HG03521 (cell line): ENCODE data around the gene ZNF319.

Source experiments
- ATAC-seq: cut with Tn5 transposase; IDR thresholded peaks from one replicate; pipeline ENCODE4 v1.9.1; 2021; ENCODE audit warnings: mild to moderate bottlenecking, moderate library complexity; ENCODE audit not compliant: unreplicated experiment

Gene ZNF319

GRCh38 chr16:58037365-58038057, 37.0 kb upstream of the ZNF319 start:
- no peak for ATAC-seq

- no peak for ATAC-seq
Observed at GRCh38 chr16:58036943-58037342, 36.5 kb upstream of the ZNF319 start.

- ATAC-seq, result no peak
Observed at GRCh38 chr16:58035356-58036170, 35.1 kb upstream of the ZNF319 start.

DNA sequence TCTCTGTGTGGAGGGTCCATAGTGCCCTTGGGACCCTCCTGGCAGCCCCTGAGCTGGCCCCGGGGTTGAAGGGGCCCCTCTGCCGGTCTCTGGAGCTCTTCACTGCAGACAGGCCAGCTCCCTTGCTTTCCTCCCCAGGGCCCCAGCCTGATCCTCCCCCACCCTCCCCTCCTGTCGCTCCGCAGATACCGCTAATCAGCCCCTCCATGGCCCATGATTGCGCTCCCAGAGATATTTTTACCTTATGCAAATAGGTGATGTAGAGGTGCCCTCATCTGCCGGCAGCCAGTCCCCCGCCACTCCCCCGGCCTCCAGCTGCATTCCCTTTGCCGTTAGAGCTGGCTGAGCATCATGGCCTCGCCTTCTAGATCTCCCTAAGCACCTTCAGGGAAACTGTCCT, 34.3 kb upstream of the ZNF319 start:
- no peak for ATAC-seq

DNA sequence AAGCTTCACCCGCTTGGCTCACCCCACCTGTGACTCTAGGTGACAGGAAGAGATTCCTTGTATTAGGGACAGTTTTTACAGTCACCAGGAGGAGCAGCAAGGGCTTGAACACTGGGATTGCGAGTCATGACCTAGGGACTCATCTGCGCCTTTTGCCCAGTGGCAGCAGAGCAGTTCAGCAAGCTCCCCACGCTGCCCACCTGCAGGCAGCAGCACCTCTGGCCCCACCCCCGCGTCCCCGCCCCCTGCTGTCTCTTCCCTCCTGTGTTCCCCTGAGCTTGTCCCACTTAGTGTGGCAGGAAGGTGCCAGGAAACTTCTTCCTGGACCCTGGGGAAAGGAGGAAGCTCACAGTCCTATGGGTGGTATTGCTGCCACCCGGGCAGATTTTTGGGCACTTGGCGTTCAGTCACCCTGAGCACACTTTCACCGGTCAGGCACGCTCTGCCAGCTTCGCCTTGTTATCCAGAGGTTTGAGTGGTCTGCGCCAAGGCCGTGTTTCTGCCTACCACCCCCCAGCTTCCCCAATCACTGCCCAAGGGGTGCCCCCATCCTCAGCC, 33.7 kb upstream of the ZNF319 start:
- no peak for ATAC-seq

- ATAC-seq, result no peak
Observed at GRCh38 chr16:58032710-58033293, 32.3 kb upstream of the ZNF319 start.

GRCh38 chr16:58031016-58031800, 30.7 kb upstream of the ZNF319 start:
- ATAC-seq, result no peak

GRCh38 chr16:58030136-58030840, 29.8 kb upstream of the ZNF319 start:
- no peak for ATAC-seq

DNA sequence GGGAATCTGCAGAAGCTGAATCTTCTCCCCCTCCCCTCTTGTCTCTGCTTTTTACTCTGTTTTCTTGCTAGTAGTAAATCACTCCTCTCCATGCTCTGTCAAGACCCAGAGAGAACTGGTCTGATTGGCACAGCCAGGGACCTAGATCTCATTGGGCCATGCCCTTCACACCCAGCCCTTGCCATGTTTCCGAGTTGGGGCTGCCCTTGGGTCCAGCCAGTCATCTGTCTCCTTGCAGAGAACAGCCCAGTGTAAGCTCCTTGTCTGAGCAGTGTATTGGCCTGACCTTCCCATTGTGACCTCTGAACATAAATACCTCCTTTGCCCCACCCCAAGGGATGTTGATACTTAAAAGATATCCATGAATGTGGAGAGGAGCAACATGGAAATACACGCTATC, 28.9 kb upstream of the ZNF319 start:
- no peak for ATAC-seq

GRCh38 chr16:58028541-58029070, 28.1 kb upstream of the ZNF319 start:
- ATAC-seq, result no peak

DNA sequence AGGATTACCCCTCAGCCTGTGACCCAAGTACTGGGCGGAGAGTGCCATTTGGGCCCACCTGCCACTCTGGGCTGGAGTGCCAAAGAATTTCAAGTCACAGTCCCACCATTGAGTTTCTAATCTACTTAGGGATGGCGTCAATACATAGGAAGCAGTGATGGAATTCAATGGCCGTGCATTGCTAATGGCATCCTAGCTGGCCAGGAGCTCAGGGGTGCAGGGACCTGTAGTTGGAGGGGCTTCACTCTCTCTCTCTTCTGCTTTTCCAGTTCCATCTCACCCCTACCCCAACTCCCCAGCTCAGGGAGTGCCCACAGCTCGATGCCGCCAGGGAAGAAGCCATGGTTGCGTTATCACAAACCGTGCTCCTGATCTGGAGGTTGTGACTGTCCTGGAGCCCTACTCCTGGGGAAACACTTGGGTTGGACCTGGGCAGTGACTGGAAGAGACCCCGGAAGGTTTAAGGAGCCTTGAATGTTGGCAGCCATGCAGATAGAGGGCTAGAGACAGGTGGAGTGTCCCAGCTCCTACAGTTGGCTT, 27.5 kb upstream of the ZNF319 start:
- no peak for ATAC-seq

DNA sequence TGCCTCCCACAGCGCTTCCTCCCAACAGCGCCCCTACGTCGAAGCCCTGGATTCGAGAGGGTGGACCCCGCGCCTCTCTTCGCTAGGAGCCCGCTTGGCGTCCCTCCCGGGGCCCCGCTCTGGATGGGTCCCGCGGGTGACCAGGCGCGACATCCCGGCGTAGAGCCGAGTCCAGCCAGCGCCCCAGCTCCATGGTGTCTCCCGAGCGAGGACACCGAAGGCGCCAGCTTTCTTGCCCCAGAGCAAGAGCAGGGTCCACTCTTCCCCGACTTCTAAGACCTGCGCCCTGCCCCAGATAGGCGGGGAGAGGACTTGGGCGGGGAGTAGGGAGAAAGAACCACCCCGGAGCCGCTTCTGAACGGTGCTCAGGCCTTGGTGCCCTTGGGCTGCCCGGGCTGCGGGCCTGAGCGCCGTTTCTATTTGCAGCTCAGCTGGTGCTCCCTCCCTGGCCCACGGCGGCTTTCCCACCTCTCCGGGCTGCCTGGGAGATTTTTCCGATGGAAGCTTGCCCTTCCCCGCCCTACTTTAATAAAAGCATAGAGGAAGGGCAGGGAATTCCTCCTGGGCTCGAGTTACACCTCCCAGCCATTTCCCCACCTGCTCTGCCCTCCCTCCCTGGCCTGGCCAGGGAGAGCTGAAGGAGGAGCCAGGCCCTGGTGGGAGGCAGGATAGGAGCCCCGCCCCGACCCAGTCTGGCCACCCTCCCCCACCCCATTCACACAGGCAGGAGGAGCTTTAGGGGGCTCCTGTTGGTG, 26.9 kb upstream of the ZNF319 start:
- no peak for ATAC-seq

DNA sequence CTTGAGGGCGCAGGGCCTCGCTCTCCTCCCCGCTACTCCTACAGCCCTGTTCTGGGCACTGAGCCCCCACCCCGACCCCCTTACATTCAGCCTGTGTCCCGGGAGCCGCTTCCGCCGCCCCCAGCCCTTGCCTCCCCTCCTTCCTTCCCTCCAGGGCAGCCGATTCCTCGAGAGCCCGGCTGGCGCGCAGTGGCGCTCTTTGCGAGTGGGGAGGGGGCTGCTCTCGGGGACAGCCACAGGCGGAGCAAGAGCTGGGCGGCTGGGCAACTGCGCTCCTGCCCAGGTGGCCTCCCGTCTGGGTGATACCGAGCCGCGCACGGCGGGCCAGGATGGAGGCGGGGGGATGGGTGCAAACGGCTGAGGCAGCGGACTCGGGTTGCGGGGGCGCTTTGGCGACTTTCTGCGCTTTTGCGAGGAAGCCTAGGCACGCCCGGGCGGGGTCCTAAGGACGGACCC, 26.3 kb upstream of the ZNF319 start:
- ATAC-seq, result no peak

GRCh38 chr16:58026139-58026704, 25.8 kb upstream of the ZNF319 start:
- ATAC-seq, result no peak

DNA sequence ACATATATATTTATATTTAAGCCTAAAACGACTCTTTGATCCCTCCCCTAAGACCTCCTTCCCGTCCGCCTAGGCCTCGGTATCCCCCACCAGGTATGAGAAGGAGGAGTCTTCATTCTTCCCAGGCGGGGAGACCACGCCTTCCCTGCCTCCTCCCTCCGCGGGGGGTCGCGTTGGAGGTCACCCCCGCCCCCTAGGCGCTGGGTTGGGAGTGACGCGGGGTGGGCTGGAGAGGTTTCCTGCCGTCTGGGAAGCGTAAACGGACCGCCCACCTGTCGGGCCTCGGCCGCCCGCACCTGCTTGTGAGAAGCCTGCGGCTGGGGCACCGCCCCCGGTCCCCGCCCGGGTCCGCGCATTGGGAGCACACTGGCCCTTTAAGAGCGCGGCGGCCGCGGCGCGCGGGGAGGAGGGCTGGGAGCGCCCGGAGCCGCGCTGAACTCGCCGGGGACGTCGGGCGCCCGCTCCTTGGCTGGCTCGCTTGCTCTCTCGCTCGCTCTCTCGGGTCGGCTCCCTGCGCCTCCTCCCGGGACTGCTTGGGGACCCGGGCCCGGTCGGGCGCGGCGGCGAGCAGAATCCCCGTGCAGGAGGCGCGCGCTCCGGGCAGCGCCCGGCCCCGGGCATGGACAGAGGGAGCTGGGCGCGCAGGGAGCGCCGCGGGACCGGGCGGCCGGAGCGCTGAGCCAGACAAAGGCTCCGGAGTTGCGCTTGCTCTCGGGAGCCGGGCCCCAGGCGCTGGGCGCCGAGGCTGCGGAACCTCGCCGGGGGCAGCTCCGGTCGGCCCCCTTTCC, 25.1 kb upstream of the ZNF319 start, which contains the start of gene MMP15:
MMP15 (plus strand) TSS at position 404 of the 788 bp plus-strand sequence. CDS start 597 bp downstream, outside the sequence.
- ATAC-seq, result peak; percentile 45

GRCh38 chr16:58024486-58025350, 24.2 kb upstream of the ZNF319 start:
- ATAC-seq, result no peak
